ENCODE data around the gene CFAP99.

- no peak for TF ChIP-seq POLR2A (IDR thresholded peaks at IDR 0.05)
- no peak for TF ChIP-seq CTCF (IDR thresholded peaks at IDR 0.05 in 4 of 5, conservative IDR thresholded peaks at IDR 0.05 in 1 of 5)
These were observed 14.3 kb downstream of the CFAP99 start for GRCh38 chr4:2432991-2433530.
